Measurements from ENCODE around the gene SP3.

The SP3 gene

DNA sequence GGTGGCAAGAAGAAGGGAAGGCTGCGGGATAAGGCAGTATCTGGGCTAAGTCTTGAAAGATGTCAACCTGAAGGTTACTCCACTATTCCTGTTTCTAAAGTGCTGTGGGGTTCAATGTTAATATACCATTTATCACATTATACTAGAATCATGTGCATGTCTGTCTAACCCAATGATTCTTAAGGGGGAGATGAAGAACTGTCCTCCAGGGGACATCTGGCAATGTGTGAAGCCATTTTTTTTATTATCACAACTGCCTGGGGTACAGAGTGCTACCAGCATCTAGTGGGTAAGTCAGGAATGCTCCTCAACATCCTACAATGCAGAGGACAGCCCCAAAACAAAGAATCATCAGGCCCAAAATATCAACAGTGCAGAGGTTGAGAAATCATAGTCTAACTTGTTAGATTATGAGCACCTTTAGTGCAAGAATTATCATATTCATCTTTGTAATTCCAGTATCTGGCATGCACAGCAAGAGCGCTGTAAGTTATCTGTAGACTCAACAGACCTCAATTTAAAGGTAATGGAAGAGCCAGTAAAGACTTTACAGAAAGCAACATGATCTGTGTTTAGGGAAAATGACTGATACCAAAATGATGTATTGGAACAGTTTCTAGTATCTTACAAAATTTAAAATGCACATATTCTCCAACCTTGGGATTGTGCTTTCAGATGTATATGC, 26.3 kb downstream of the SP3 start:
- no peaks in the 10 kb centered on the region for H3K9me3 ChIP-seq
- no peak overlapping the region for H3K4me3 ChIP-seq (ENCODE audit: low read depth, low read length)
- peaks cover 4% of the 10 kb centered on the region for H3K4me1 ChIP-seq
- H3K27me3 ChIP-seq: no peaks in the 10 kb centered on the region
- no peaks in the 10 kb centered on the region for H3K36me3 ChIP-seq
- no peak for DNase-seq
- TF ChIP-seq, protein P1, sequence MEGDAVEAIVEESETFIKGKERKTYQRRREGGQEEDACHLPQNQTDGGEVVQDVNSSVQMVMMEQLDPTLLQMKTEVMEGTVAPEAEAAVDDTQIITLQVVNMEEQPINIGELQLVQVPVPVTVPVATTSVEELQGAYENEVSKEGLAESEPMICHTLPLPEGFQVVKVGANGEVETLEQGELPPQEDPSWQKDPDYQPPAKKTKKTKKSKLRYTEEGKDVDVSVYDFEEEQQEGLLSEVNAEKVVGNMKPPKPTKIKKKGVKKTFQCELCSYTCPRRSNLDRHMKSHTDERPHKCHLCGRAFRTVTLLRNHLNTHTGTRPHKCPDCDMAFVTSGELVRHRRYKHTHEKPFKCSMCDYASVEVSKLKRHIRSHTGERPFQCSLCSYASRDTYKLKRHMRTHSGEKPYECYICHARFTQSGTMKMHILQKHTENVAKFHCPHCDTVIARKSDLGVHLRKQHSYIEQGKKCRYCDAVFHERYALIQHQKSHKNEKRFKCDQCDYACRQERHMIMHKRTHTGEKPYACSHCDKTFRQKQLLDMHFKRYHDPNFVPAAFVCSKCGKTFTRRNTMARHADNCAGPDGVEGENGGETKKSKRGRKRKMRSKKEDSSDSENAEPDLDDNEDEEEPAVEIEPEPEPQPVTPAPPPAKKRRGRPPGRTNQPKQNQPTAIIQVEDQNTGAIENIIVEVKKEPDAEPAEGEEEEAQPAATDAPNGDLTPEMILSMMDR (IDR thresholded peaks at IDR 0.05; ENCODE audit: low read depth, low read length): no peak

DNA sequence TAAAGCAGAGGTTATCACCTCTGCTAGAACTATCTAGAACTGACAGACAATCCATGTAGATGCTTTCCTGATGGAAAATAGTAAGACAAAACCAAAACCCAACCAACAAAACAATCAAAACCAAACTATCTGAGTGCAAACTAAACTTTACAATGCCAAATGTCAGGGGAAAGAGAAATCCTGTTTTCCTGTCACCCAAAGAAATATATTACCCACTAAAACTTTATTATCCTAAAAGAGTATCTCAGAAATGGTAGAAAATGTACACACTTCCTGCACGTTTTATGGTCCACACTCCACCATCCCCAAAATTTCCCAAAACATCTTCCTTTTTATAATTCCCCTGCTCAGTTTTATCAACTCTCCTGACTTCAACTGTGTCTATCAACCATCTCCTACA, 29.9 kb downstream of the SP3 start:
- Histone ChIP-seq H3K4me1 (peaks cover 4% of the 10 kb centered on the region), H3K36me3 (no peaks in the 10 kb centered on the region), H3K9me3 (no peaks in the 10 kb centered on the region), H3K27me3 (no peaks in the 10 kb centered on the region), H3K4me3 (ENCODE audit: low read depth, low read length) (no peak overlapping the region)
- TF ChIP-seq, protein P1 (IDR thresholded peaks at IDR 0.05; ENCODE audit: low read depth, low read length): no peak
- DNase-seq: no peak

DNA sequence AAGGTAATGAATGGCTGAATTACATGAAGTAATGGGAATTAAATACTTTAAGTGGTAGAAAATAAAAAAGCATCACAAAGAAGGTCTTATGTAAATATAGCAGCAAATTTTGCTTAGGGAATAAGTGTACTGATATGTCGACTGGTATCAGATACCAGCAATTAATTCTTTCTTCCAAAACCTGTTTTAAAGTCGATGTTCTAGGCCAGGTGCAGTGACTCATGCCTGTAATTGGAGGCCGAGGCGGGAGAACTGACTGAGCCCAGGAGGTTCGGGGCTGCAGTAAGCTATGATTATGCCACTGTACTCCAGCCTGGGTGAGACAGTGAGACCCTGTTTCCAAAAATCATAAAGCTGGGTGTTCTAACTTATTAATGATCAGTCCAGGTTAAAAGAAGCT, 30.3 kb downstream of the SP3 start:
- no peak for DNase-seq
- Histone ChIP-seq H3K9me3 (no peaks in the 10 kb centered on the region), H3K27me3 (no peaks in the 10 kb centered on the region), H3K4me1 (peaks cover 4% of the 10 kb centered on the region), H3K36me3 (no peaks in the 10 kb centered on the region), H3K4me3 (ENCODE audit: low read depth, low read length) (no peak overlapping the region)
- TF ChIP-seq, protein P1 (IDR thresholded peaks at IDR 0.05; ENCODE audit: low read depth, low read length): no peak

DNA sequence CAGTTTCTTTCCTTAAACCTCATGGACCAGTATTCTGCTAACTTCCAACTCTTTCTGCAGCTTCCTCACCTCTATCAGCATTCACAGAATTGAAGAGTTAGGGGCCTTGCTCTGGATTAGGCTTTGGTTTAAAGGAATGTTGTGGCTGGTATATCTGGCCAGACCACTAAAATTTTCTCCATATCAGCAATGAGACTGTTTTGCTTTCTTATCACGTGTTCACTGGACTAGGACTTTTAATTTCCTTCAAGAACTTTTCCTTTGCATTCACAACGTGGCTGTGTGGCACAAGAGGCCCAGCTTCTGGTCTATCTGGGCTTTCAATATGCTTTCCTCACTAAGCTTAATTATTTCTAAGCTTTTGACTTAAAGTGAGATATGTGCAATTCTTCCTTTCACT, 33.4 kb downstream of the SP3 start:
- Histone ChIP-seq H3K36me3 (no peaks in the 10 kb centered on the region), H3K4me1 (no peaks in the 10 kb centered on the region), H3K27me3 (no peaks in the 10 kb centered on the region), H3K9me3 (no peaks in the 10 kb centered on the region), H3K4me3 (ENCODE audit: low read depth, low read length) (no peak overlapping the region)
- DNase-seq: no peak
- TF ChIP-seq, protein P1 (IDR thresholded peaks at IDR 0.05; ENCODE audit: low read depth, low read length): no peak

DNA sequence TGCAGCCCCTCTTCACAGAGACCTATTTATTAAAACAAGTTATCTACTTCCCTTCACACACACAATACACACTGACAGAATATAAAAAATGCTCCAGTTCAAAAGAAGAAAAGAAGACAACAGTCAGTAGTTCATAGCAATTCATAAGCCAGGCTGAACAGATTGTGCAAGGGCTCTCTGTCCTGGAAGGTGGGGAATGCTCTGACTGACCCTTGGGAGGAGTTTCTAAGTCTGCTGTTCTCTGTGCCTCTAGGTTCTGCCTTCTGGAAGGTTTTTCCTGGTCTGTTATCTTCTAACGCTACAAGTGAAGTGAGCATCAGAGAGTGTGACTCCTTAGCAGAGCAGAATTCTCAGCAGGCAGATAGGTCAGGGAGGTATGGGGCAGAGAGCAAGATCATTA, 35.7 kb downstream of the SP3 start:
- H3K36me3 ChIP-seq: no peaks in the 10 kb centered on the region
- DNase-seq: no peak
- TF ChIP-seq, protein P1 (IDR thresholded peaks at IDR 0.05; ENCODE audit: low read depth, low read length): no peak
- no peaks in the 10 kb centered on the region for H3K4me1 ChIP-seq
- no peaks in the 10 kb centered on the region for H3K27me3 ChIP-seq
- no peak overlapping the region for H3K4me3 ChIP-seq (ENCODE audit: low read depth, low read length)
- no peaks in the 10 kb centered on the region for H3K9me3 ChIP-seq

DNA sequence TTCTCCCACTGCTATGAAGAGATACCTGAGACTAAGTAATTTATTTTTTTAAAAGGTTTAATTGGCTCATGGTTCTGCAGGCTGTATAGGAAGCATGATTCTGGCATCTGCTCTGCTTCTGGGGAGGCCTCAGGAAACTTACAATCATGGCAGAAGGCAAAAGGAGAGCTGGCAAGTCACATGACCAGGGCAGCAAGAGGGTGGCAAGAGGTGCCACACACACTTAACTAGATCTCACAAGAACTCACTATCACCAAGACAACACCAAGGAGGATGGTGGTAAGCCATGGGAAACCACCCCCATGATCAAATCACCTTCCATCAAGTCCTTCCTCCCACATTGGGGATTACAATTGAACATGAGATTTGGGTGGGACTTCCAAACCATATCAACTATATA, 38.3 kb downstream of the SP3 start:
- Histone ChIP-seq H3K9me3 (no peaks in the 10 kb centered on the region), H3K4me1 (no peaks in the 10 kb centered on the region)

More for the DNA sequence above, 38.3 kb downstream of the SP3 start:
- H3K4me3 ChIP-seq (ENCODE audit: low read depth, low read length): no peak overlapping the region
- TF ChIP-seq, protein P1 (IDR thresholded peaks at IDR 0.05; ENCODE audit: low read depth, low read length): no peak
- H3K36me3 ChIP-seq: no peaks in the 10 kb centered on the region
- DNase-seq: no peak
- H3K27me3 ChIP-seq: no peaks in the 10 kb centered on the region

All from BE2C (cell line).